SU-DHL-6 (cell line): Measurements from ENCODE around the gene ALCAM.

ENCODE experiments used
- EZH2phosphoT487 ChIP-seq: fragments of 200-600 bp; sonication (generic), shearing (Covaris generic); conservative IDR thresholded peaks from 2 replicates; pipeline ENCODE4 v1.6.1; 2018; ENCODE audit warnings: mild to moderate bottlenecking, antibody characterized with exemption, low read length, moderate library complexity, mixed read lengths
- TF ChIP-seq, protein P1 (sequence below): fragments of 200-600 bp; sonication (generic); IDR thresholded peaks from one replicate; pipeline ENCODE4 v1.5.1; 2017; ENCODE audit warnings: antibody characterized with exemption, mild to moderate bottlenecking, low read length, moderate library complexity; ENCODE audit not compliant: insufficient read depth, poor library complexity, severe bottlenecking

DNA sequence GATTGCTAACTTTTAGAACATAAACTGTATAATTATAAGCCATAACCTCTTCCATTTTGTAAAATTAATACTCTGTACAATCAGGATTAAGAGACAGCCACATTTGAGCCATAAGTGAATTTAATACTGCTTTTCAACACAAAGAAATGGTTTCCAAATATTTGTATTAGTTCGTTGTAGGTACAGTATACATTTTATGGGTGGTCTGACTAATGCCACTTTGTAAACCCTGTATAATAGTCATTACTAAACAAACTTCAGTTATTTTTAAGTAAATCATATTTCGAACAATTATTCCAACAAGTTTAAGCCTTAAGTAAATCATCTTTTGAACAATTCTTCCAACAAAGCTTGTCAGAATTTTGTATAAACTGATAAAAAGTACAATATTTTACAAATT, 11.0 kb downstream of the ALCAM start:
- TF ChIP-seq, protein P1, sequence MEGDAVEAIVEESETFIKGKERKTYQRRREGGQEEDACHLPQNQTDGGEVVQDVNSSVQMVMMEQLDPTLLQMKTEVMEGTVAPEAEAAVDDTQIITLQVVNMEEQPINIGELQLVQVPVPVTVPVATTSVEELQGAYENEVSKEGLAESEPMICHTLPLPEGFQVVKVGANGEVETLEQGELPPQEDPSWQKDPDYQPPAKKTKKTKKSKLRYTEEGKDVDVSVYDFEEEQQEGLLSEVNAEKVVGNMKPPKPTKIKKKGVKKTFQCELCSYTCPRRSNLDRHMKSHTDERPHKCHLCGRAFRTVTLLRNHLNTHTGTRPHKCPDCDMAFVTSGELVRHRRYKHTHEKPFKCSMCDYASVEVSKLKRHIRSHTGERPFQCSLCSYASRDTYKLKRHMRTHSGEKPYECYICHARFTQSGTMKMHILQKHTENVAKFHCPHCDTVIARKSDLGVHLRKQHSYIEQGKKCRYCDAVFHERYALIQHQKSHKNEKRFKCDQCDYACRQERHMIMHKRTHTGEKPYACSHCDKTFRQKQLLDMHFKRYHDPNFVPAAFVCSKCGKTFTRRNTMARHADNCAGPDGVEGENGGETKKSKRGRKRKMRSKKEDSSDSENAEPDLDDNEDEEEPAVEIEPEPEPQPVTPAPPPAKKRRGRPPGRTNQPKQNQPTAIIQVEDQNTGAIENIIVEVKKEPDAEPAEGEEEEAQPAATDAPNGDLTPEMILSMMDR, result no peak
- TF ChIP-seq EZH2phosphoT487, result no peak
